SK-N-SH (cell line): ENCODE measurements around the gene DRC3.

Source experiments
- ELF1 ChIP-seq: IDR thresholded peaks from 2 replicates; pipeline ENCODE4 v1.4.0; 2012
- EP300 ChIP-seq, 2 experiments: IDR thresholded peaks; 2 replicates each; pipeline versions ENCODE4 v1.4.0 to v1.6.1; 2012; ENCODE audit warnings: borderline replicate concordance in 1 of 2, low read depth in 1 of 2, low read length in 1 of 2
- EZH2phosphoT487 ChIP-seq: fragments of 200-600 bp; sonication (generic); IDR thresholded peaks from 2 replicates; pipeline ENCODE4 v1.6.1; 2017; ENCODE audit warnings: low read depth, mixed run types, mild to moderate bottlenecking, antibody characterized with exemption, moderate library complexity, borderline replicate concordance
- FOSL2 ChIP-seq: IDR thresholded peaks from 2 replicates; pipeline ENCODE4 v1.4.0; 2012; ENCODE audit warnings: low read depth, mild to moderate bottlenecking, moderate library complexity, borderline replicate concordance
- JUND ChIP-seq: IDR thresholded peaks from 2 replicates; pipeline ENCODE4 v1.4.0; 2012
- MAX ChIP-seq: IDR thresholded peaks from 2 replicates; pipeline ENCODE4 v1.4.0; 2012; ENCODE audit warnings: low read depth
- NFIC ChIP-seq: IDR thresholded peaks from 2 replicates; pipeline ENCODE4 v1.4.0; 2012; ENCODE audit warnings: borderline replicate concordance
- POLR2AphosphoS5 ChIP-seq: IDR thresholded peaks from 2 replicates; pipeline ENCODE4 v1.6.1; 2012; ENCODE audit warnings: low read depth, low read length
- SMC3 ChIP-seq: IDR thresholded peaks from 2 replicates; pipeline ENCODE4 v1.6.1; 2012; ENCODE audit warnings: low read depth, low read length, improper control_type of control experiment
- TF ChIP-seq, protein P1 (sequence below): fragments of 200-600 bp; sonication (generic); IDR thresholded peaks from 2 replicates; pipeline ENCODE4 v1.6.1; 2017; ENCODE audit warnings: antibody characterized with exemption, mild to moderate bottlenecking, moderate library complexity
- TF ChIP-seq, protein P2 (sequence below): IDR thresholded peaks from 2 replicates; pipeline ENCODE4 v1.6.1; 2012; ENCODE audit warnings: mild to moderate bottlenecking, low read depth, low read length, moderate library complexity
- TF ChIP-seq, protein P3 (sequence below): IDR thresholded peaks from 2 replicates; pipeline ENCODE4 v1.4.0; 2012; ENCODE audit warnings: low read depth, borderline replicate concordance

DNA sequence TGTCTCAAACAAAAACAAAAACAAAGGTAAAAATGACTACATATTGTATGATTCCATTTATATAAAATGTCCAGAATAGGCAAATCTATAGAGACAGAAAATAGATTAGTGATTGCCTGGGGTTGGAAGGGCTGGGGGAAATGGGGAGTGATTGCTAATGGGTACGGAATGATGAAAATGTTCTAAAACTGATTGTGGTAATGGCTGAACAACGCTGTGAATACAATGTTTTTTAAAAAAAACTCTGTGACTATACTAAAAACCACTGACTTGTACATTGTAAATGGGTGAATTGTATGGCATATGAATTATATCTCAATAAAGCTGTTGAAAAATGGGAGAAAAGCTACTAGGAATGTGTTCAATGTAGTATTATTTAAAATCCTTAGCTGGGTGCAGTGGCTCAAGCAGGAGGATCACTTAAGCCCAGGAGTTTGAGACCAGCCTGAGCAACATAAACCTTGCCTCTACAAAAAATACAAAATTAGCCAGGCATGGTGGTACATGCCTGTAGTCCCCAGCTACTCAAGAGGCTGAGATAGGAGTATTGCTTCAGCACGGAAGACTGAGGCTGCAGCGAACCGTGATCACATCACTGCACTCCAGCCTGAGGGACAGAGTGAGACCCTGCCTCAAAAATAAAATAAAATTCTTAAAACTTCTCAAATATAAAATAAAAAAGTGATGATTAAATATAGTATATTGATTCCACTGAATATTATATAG is 48.4 kb upstream of the DRC3 start:
- no peak for TF ChIP-seq POLR2AphosphoS5
- TF ChIP-seq, protein P1, sequence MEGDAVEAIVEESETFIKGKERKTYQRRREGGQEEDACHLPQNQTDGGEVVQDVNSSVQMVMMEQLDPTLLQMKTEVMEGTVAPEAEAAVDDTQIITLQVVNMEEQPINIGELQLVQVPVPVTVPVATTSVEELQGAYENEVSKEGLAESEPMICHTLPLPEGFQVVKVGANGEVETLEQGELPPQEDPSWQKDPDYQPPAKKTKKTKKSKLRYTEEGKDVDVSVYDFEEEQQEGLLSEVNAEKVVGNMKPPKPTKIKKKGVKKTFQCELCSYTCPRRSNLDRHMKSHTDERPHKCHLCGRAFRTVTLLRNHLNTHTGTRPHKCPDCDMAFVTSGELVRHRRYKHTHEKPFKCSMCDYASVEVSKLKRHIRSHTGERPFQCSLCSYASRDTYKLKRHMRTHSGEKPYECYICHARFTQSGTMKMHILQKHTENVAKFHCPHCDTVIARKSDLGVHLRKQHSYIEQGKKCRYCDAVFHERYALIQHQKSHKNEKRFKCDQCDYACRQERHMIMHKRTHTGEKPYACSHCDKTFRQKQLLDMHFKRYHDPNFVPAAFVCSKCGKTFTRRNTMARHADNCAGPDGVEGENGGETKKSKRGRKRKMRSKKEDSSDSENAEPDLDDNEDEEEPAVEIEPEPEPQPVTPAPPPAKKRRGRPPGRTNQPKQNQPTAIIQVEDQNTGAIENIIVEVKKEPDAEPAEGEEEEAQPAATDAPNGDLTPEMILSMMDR, result no peak
- TF ChIP-seq EZH2phosphoT487, result no peak
- no peak for TF ChIP-seq EP300 (IDR thresholded peaks at IDR 0.05; ENCODE audit: borderline replicate concordance in 1 of 2, low read depth in 1 of 2, low read length in 1 of 2)
- TF ChIP-seq, protein P2, sequence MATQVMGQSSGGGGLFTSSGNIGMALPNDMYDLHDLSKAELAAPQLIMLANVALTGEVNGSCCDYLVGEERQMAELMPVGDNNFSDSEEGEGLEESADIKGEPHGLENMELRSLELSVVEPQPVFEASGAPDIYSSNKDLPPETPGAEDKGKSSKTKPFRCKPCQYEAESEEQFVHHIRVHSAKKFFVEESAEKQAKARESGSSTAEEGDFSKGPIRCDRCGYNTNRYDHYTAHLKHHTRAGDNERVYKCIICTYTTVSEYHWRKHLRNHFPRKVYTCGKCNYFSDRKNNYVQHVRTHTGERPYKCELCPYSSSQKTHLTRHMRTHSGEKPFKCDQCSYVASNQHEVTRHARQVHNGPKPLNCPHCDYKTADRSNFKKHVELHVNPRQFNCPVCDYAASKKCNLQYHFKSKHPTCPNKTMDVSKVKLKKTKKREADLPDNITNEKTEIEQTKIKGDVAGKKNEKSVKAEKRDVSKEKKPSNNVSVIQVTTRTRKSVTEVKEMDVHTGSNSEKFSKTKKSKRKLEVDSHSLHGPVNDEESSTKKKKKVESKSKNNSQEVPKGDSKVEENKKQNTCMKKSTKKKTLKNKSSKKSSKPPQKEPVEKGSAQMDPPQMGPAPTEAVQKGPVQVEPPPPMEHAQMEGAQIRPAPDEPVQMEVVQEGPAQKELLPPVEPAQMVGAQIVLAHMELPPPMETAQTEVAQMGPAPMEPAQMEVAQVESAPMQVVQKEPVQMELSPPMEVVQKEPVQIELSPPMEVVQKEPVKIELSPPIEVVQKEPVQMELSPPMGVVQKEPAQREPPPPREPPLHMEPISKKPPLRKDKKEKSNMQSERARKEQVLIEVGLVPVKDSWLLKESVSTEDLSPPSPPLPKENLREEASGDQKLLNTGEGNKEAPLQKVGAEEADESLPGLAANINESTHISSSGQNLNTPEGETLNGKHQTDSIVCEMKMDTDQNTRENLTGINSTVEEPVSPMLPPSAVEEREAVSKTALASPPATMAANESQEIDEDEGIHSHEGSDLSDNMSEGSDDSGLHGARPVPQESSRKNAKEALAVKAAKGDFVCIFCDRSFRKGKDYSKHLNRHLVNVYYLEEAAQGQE, result no peak
- TF ChIP-seq, protein P3, sequence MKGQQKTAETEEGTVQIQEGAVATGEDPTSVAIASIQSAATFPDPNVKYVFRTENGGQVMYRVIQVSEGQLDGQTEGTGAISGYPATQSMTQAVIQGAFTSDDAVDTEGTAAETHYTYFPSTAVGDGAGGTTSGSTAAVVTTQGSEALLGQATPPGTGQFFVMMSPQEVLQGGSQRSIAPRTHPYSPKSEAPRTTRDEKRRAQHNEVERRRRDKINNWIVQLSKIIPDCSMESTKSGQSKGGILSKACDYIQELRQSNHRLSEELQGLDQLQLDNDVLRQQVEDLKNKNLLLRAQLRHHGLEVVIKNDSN, result no peak
- TF ChIP-seq FOSL2, result peak; percentile 18; the same call in 1 of the 2 replicates
- TF ChIP-seq SMC3, result no peak
- TF ChIP-seq MAX, result no peak
- TF ChIP-seq JUND, result no peak
- no peak for TF ChIP-seq NFIC
- no peak for TF ChIP-seq ELF1
